ENCODE measurements around the gene STXBP5L. TPM values are rescaled to one million over a fixed set of nuclear protein-coding genes. Genes with fewer than 3 reads are reported as not detected.
"Not testable (repeated sequence)": the region's sequence is repeated elsewhere in the genome, so short reads cannot be mapped to it uniquely, and the experiment has no call there.

STXBP5L gene
- total RNA-seq, 1 donor from 2014 or later = not detected

GRCh38 chr3:121202573-121202972 lies 294.6 kb downstream of the STXBP5L start:
- no peak for ATAC-seq
- DNase-seq = no peak
- Histone ChIP-seq H3K4me3 (no peak overlapping the region), H3K36me3 (no peaks in the 10 kb centered on the region), H3K9me3 (no peaks in the 10 kb centered on the region), H3K27me3 (no peaks in the 10 kb centered on the region), H3K4me1 (no peaks in the 10 kb centered on the region), H3K27ac (no peak overlapping the region)
- intact Hi-C loops (cut with DNase I) = no loop called here
- TF ChIP-seq CTCF (IDR thresholded peaks at IDR 0.05) = no peak

- Histone ChIP-seq H3K9me3 (no peaks in the 10 kb centered on the region), H3K4me3 (no peak overlapping the region), H3K27me3 (no peaks in the 10 kb centered on the region), H3K27ac (no peak overlapping the region), H3K36me3 (no peaks in the 10 kb centered on the region), H3K4me1 (no peaks in the 10 kb centered on the region)
- no peak for TF ChIP-seq CTCF (IDR thresholded peaks at IDR 0.05)
- intact Hi-C loops (cut with DNase I) = no loop called here
- ATAC-seq (no peak), DNase-seq (no peak)
Observed at GRCh38 chr3:121223116-121223515, 315.1 kb downstream of the STXBP5L start.

- Histone ChIP-seq H3K4me1 (no peaks in the 10 kb centered on the region), H3K27me3 (no peaks in the 10 kb centered on the region), H3K27ac (no peak overlapping the region), H3K9me3 (no peaks in the 10 kb centered on the region), H3K36me3 (no peaks in the 10 kb centered on the region), H3K4me3 (no peak overlapping the region)
- intact Hi-C loops (cut with DNase I) = no loop called here
- ATAC-seq (no peak), DNase-seq (no peak)
- no peak for TF ChIP-seq CTCF (IDR thresholded peaks at IDR 0.05)
Observed at GRCh38 chr3:121228971-121229370, 321.0 kb downstream of the STXBP5L start.

- DNase-seq; intact Hi-C loops (cut with DNase I); ATAC-seq; H3K36me3 ChIP-seq; H3K27ac ChIP-seq; H3K4me3 ChIP-seq; H3K4me1 ChIP-seq; H3K9me3 ChIP-seq; H3K27me3 ChIP-seq: not testable (repeated sequence)
Observed at GRCh38 chr3:121230194-121230593, 322.2 kb downstream of the STXBP5L start.

- ATAC-seq (no peak), DNase-seq (no peak)
- Histone ChIP-seq H3K9me3 (no peaks in the 10 kb centered on the region), H3K27ac (no peak overlapping the region), H3K4me3 (no peak overlapping the region), H3K27me3 (no peaks in the 10 kb centered on the region), H3K4me1 (no peaks in the 10 kb centered on the region), H3K36me3 (no peaks in the 10 kb centered on the region)
- no peak for TF ChIP-seq CTCF (IDR thresholded peaks at IDR 0.05)
- intact Hi-C loops (cut with DNase I) = no loop called here
Observed at GRCh38 chr3:121231872-121232271, 323.9 kb downstream of the STXBP5L start.

- no peaks in the 10 kb centered on the region for H3K9me3 ChIP-seq
- H3K4me3 ChIP-seq = no peak overlapping the region
- intact Hi-C loops (cut with DNase I) = no loop called here
- H3K36me3 ChIP-seq = no peaks in the 10 kb centered on the region
- no peak for DNase-seq
- no peak overlapping the region for H3K27ac ChIP-seq
- ATAC-seq = peak; percentile 48
- H3K4me1 ChIP-seq = no peaks in the 10 kb centered on the region
- no peaks in the 10 kb centered on the region for H3K27me3 ChIP-seq
- no peak for TF ChIP-seq CTCF (IDR thresholded peaks at IDR 0.05)
Observed at GRCh38 chr3:121232309-121233225, 324.6 kb downstream of the STXBP5L start.

Data from upper lobe of right lung (tissue), 1 donor.